ENCODE data around the gene CD300LB.
"Not testable (repeated sequence)": the region's sequence is repeated elsewhere in the genome, so short reads cannot be mapped to it uniquely, and the experiment has no call there.

CD300LB gene

DNA sequence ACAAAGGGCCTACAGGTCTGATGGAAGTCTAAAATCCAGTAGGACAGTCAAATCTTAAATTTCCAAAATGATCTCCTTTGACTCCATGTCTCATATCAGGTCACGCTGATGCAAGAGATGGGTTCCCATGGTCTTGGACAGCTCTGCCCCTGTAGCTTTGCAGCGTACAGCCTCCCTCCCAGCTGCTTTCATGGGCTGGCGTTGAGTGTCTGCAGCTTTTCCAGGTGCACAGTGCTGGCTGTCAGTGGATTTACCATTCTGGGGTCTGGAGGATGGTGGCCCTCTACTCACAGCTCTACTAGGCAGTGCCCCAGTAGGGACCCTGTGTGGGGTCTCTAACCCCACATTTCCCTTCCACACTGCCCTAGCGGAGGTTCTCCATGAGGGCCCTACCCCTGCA lies 43.0 kb downstream of the CD300LB start:
- not testable (repeated sequence) for DNase-seq

DNA sequence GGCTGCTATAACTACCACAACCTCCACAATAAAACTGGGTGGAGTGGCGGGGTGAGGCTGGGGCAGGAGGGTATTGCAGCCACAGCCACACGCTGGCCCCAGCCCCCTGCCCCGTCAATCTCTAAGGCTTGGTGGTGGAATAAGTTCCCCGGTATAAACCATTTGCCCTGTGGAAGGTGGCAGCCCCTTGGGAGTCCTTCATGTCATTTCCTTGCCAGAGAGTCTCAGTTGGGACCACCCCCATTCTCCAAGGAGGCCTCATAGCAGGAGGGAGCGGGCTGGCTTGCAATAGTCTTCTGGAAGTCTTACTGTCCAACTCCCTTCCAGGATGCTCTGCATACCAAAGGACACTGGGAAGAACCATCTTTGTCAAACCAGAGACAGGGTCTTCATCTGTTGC lies 45.4 kb downstream of the CD300LB start:
- DNase-seq, result no peak

DNA sequence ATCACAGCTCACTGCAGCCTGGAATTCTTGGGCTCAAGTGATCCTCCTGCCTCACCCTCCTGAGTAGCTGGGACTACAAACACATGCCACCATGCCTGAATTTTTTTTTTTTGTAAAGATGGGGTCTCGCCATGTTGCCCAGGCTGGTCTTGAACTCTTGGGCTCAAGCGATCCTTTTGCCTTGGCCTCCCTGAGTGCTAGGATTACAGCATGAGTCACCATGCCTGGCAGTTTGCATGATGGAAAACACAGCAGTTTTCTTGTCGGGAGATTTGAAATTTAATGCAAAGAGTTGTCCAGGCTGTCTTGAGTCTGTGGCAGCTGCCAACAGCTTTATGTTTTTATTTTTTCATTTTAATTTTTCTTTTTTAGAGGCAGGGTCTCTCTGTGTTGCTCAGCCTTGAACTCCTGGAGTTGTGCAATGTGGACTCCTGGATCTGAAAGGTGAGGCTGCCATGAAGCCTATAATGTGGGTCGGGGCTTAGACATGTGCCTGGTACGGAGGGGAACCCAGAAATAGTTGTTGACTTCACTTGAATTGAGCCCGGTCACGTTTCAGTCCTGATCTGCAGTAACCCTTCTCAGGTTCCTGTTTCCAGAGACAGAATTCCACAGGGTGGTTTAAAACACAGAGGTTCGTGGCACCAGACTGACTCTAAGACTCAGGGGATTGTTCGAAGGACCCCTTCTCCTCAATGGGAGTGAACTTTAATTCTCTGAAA lies 46.1 kb downstream of the CD300LB start:
- no peak for DNase-seq

DNA sequence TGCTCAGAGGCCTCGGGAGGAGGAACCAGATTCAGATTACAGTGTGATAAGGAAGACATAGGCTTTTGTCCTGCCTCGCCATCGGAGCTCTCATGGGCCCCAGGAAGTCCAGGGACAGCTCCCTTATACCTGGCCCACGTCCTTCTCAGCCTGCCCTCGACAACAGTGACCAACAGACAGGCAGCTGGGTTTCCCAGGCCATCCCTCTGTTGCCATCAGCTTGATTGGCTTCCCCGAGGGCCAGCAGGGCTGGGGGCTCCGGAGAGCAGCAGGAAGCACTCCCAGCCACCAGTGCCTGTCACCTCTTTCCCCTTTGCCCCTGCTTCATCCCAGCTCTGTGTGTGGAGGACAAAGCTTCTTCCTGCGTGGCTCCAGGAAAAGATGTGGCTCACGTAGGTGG lies 47.2 kb downstream of the CD300LB start:
- no peak for DNase-seq

DNA sequence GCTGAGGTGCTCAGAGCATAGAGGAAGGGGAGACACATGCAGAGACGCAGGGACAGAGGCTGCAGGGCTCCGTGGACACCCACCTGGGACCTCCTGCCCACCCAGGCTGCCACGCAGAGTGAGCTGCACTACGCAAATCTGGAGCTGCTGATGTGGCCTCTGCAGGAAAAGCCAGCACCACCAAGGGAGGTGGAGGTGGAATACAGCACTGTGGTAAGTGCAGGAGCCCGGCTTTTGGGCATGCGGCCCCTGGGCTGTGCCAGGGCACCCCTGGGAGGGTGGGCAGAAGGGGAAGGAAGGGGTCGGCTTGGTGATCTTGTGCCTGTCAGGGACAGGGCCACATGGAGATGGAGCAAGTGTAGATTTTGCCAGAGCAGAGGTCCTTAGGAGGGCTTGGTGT lies 49.7 kb downstream of the CD300LB start:
- no peak for DNase-seq

DNA sequence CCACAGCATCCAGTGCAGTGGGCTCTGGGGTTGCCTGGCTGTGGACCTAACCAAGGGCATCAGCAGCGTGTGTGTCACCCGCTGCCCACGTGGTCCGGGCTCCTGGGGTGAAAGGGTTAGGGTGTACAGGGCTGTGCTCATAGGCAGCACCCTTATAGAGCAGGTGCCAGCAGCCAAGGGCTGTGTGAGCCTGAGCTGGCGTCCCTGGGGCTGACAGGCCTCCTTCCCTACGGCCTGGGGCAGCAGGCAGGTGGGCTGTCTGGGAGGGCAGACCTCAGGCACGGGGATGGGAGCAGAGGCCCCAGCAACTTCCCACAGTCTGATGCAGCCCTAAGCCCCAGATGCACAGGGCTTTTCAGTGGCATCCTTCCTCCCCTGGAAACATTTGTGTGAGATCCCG lies 51.0 kb downstream of the CD300LB start:
- no peak for DNase-seq

DNA sequence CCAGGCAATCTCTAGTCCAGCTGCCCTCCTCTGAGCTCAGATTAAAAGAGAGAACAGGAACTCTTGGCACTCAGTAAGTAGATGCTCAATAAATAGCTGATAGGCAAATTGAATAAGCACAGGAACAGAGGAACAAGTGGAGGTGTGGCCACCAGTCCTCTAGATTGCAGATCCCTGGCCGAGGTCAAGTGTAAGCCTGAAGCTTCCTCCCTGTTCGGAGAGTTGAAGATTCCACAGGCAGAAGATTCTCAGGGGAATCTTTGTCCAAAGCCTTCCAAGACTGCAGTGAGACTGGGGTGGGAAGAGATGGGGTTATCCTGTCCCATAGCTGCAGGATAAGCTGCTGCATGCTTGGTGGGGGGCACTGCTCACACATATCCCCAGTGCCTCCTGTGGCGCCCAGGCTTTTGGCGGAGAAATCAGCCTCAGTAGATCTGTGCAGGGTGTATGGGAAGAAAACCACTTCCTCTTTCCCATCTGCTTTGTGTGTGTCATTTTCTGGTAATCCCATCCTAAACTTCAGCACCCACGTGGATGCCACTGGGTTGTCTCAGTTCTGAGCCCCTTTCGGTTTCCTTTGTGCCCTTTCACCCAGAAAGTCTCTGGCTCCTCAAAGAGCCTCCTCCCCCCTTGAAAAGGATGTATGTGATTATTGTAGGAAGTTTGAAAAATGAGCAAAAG lies 52.7 kb downstream of the CD300LB start:
- peak in 1 of 2 experiments; percentile 46 for DNase-seq

DNA sequence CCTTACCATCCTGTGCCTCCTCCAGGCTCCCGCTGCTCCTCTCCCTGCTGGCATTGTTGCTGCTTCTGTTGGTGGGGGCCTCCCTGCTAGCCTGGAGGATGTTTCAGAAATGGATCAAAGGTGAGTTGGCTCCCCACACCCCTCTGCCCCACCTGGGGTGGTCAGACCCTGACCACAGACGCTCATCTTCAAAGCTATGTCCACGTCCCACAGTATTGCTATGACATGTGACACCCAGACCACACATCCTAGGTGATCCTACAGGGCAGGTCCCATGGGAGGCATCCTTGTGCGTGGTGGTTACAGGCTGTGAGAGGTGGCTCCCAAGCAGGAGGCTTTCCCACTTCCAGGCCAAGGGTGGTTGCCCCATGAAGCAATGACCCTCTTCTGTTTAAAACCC lies 53.9 kb downstream of the CD300LB start:
- DNase-seq, result no peak

DNA sequence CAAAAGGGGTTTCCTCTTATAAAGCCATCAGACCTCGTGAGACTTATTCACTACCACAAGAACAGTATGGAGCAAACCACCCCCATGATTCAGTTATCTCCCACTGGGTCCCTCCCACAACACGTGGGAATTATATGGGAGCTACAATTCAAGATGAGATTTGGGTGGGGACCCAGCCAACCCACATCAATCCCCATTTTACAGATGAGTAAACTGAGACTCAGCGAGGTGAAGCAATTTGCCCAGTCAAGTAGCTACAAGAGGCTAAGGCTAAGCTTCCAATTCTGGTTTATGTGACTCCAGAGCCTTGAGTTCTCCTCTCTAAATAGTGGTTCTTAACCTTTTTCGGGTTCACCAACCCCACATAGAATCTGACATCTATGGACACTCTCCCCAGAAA lies 56.1 kb downstream of the CD300LB start:
- DNase-seq, result no peak

DNA sequence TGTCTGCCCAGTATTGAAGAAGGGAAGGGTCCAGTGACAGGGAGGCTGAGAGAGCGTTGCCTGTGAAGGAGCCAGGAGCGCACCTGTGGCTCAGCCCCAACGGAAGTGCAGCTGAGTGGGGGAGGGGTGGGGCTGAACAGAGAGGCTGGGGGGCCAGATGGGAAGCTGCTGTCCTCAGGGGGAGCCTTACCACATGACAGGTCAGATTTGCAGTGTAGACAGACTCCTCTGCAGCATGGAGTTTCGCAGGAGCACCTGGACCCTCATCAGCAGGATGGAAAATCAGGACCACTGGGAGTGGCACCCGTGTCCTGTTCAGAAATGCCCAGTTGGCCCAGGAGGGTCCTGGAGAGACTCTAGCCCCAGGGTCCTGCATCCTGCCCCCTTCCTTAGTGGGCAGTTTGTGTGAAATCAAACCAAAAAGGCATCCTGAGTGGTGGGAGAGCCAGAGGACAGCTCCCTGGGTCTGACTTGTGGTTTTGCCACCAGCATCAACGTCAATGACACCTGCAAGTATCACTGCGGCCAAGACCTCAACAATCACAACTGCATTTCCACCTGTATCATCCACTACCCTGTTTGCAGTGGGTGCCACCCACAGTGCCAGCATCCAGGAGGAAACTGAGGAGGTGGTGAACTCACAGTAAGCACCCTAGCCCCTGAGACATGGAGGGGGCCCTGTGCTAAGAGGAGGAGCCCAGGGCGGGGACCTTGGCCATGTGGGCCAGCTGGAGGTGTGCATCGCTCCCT lies 57.1 kb downstream of the CD300LB start:
- no peak for DNase-seq

DNA sequence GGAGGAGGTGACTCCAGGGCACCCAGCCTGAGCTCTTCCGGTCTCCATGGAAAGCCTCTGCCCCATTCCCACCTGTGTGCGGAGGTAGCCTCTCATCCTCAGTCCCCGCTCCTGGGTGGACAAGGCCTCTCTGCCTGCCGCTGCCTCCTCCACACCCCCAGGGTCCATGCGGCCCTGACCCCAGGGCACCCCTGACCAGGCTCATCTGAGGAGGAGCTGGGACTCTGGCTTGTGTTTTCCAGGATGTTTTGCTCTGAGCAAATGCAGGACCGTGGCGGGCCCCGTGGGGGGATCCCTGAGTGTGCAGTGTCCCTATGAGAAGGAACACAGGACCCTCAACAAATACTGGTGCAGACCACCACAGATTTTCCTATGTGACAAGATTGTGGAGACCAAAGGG lies 58.0 kb downstream of the CD300LB start:
- DNase-seq, result no peak

DNA sequence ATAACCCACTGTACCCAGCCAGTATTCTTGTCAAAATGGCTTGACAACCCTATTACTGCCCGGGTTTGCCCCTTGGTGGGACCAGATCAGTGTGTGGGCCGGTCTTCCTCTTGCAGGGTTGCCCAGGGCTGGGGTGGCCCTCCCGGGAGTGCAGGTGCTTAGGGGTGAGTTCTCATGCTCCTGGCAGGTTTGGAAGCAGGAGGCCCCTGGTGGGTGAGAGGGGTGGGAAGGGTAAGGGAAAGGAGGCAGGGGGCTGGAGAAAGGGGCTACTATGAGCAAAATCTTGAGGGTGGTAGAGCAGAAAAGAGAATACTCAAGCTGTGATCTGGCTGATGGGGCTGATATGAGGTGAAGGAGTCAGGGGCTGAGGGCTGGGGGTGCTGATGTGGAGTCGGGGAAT lies 58.4 kb downstream of the CD300LB start:
- no peak for DNase-seq

DNA sequence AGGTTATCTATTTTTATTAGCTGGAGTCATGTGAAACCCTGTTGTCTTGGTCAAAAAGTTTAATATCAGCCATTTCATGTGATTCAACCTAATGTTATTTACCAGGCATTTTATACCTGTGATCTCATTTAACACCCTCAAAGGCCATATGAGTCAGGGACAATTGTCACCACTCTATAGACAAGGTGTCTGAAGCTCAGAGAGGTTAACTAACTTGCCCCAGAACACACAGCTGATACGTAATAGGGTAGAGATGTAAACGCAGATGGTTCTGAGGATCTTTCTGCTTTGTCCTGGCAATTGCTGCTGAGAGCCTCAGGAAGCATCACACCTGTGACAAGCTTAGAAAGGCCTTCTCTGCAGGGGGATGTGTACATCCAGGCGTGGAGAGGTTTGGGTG lies 59.9 kb downstream of the CD300LB start:
- DNase-seq, result no peak

Data from stimulated activated CD4-positive, alpha-beta T cell treated with anti-CD3 and anti-CD28 coated beads, Interleukin-4, amount 100 ng/mL, for 4 hours (primary cell).